Muscle layer of colon (tissue), 2 donors: Measurements from ENCODE around the gene LPP.

ENCODE experiments used
- H3K27ac ChIP-seq: one replicate; pipeline ENCODE4 v1.7.0; 2013; ENCODE audit warnings: low read depth, mild to moderate bottlenecking, low read length, moderate library complexity
- H3K27me3 ChIP-seq, 2 donors: one replicate each; pipeline ENCODE4 v1.7.0; 2013; ENCODE audit warnings: low read length in 2 of 2, mild to moderate bottlenecking in 2 of 2; ENCODE audit not compliant: insufficient read depth in 2 of 2, control insufficient read depth in 1 of 2
- H3K36me3 ChIP-seq: one replicate; pipeline ENCODE4 v1.7.0; 2013; ENCODE audit warnings: mild to moderate bottlenecking, low read length; ENCODE audit not compliant: insufficient read depth
- H3K4me1 ChIP-seq: one replicate; pipeline ENCODE4 v1.7.0; 2013; ENCODE audit warnings: mild to moderate bottlenecking, low read length; ENCODE audit not compliant: insufficient read depth
- H3K4me3 ChIP-seq, 2 donors: one replicate each; pipeline ENCODE4 v1.7.0; 2013; ENCODE audit warnings: low read length in 2 of 2, low read depth in 1 of 2, mild to moderate bottlenecking in 1 of 2, moderate library complexity in 1 of 2
- H3K9ac ChIP-seq: one replicate; pipeline ENCODE4 v1.7.0; 2013; ENCODE audit warnings: low read length
- H3K9me3 ChIP-seq: one replicate; pipeline ENCODE4 v1.7.0; 2013; ENCODE audit warnings: mild to moderate bottlenecking, low read length
- donor health status: abdominal sarcoma.
- donor health status: Adenocarcinoma of cecum.

The LPP gene

GRCh38 chr3:188580659-188581058 lies 426.7 kb downstream of the LPP start:
- Histone ChIP-seq H3K27ac (no peak overlapping the region), H3K4me1 (peaks cover 57% of the 10 kb centered on the region), H3K9me3 (no peaks in the 10 kb centered on the region), H3K27me3 (no peaks in the 10 kb centered on the region), H3K4me3 (no peak overlapping the region), H3K36me3 (no peaks in the 10 kb centered on the region), H3K9ac (no peak overlapping the region)

- H3K36me3 ChIP-seq, result no peaks in the 10 kb centered on the region
- H3K4me1 ChIP-seq, result peaks cover 55% of the 10 kb centered on the region
- H3K4me3 ChIP-seq, result no peak overlapping the region
- H3K9me3 ChIP-seq, result no peaks in the 10 kb centered on the region
- H3K27ac ChIP-seq, result peak overlapping the region; percentile 12
- H3K9ac ChIP-seq, result no peak overlapping the region
- H3K27me3 ChIP-seq, result no peaks in the 10 kb centered on the region
Observed at GRCh38 chr3:188581365-188581764, 427.4 kb downstream of the LPP start.

- H3K9me3 ChIP-seq, result no peaks in the 10 kb centered on the region
- no peaks in the 10 kb centered on the region for H3K27me3 ChIP-seq
- H3K9ac ChIP-seq, result no peak overlapping the region
- H3K4me3 ChIP-seq, result no peak overlapping the region
- H3K36me3 ChIP-seq, result no peaks in the 10 kb centered on the region
- peaks cover 50% of the 10 kb centered on the region for H3K4me1 ChIP-seq
- H3K27ac ChIP-seq, result peak overlapping the region; percentile 12
Observed at GRCh38 chr3:188581792-188582191, 427.8 kb downstream of the LPP start.

- H3K27ac ChIP-seq, result peak overlapping the region; percentile 4
- H3K9ac ChIP-seq, result no peak overlapping the region
- no peak overlapping the region for H3K4me3 ChIP-seq
- H3K27me3 ChIP-seq, result no peaks in the 10 kb centered on the region
- H3K4me1 ChIP-seq, result peaks cover 39% of the 10 kb centered on the region
- H3K9me3 ChIP-seq, result no peaks in the 10 kb centered on the region
- H3K36me3 ChIP-seq, result no peaks in the 10 kb centered on the region
Observed at GRCh38 chr3:188583341-188584161, 429.6 kb downstream of the LPP start.

- Histone ChIP-seq H3K4me3 (no peak overlapping the region), H3K4me1 (peaks cover 33% of the 10 kb centered on the region), H3K27ac (peak overlapping the region; percentile 4), H3K27me3 (no peaks in the 10 kb centered on the region), H3K36me3 (no peaks in the 10 kb centered on the region), H3K9me3 (no peaks in the 10 kb centered on the region), H3K9ac (no peak overlapping the region)
Observed at GRCh38 chr3:188584162-188584529, 430.2 kb downstream of the LPP start.

GRCh38 chr3:188584958-188585689 lies 431.2 kb downstream of the LPP start:
- H3K27ac ChIP-seq, result peak overlapping the region; percentile 28

GRCh38 chr3:188589071-188589470 lies 435.1 kb downstream of the LPP start:
- Histone ChIP-seq H3K9me3 (no peaks in the 10 kb centered on the region), H3K9ac (no peak overlapping the region), H3K27me3 (no peaks in the 10 kb centered on the region), H3K36me3 (no peaks in the 10 kb centered on the region), H3K27ac (no peak overlapping the region), H3K4me1 (peaks cover 15% of the 10 kb centered on the region), H3K4me3 (no peak overlapping the region)

More at GRCh38 chr3:188584958-188585689, 431.2 kb downstream of the LPP start:
- Histone ChIP-seq H3K9ac (no peak overlapping the region), H3K36me3 (no peaks in the 10 kb centered on the region), H3K9me3 (no peaks in the 10 kb centered on the region), H3K27me3 (no peaks in the 10 kb centered on the region), H3K4me1 (peaks cover 32% of the 10 kb centered on the region), H3K4me3 (no peak overlapping the region)

GRCh38 chr3:188589771-188590170 lies 435.8 kb downstream of the LPP start:
- H3K4me3 ChIP-seq, result no peak overlapping the region
- no peak overlapping the region for H3K9ac ChIP-seq
- H3K9me3 ChIP-seq, result no peaks in the 10 kb centered on the region
- no peaks in the 10 kb centered on the region for H3K27me3 ChIP-seq
- H3K27ac ChIP-seq, result no peak overlapping the region
- no peaks in the 10 kb centered on the region for H3K36me3 ChIP-seq
- H3K4me1 ChIP-seq, result peaks cover 19% of the 10 kb centered on the region

- Histone ChIP-seq H3K9me3 (no peaks in the 10 kb centered on the region), H3K9ac (no peak overlapping the region), H3K27ac (no peak overlapping the region), H3K4me1 (peaks cover 25% of the 10 kb centered on the region), H3K4me3 (no peak overlapping the region), H3K27me3 (no peaks in the 10 kb centered on the region), H3K36me3 (no peaks in the 10 kb centered on the region)
Observed at GRCh38 chr3:188590557-188590956, 436.6 kb downstream of the LPP start.

GRCh38 chr3:188594139-188594538 lies 440.2 kb downstream of the LPP start:
- Histone ChIP-seq H3K27ac (peak overlapping the region; percentile 17), H3K4me3 (no peak overlapping the region)

GRCh38 chr3:188595890-188596376 lies 442.0 kb downstream of the LPP start:
- Histone ChIP-seq H3K27me3 (no peaks in the 10 kb centered on the region), H3K4me3 (no peak overlapping the region), H3K27ac (no peak overlapping the region), H3K36me3 (no peaks in the 10 kb centered on the region), H3K9me3 (no peaks in the 10 kb centered on the region), H3K9ac (no peak overlapping the region), H3K4me1 (peaks cover 46% of the 10 kb centered on the region)

More at GRCh38 chr3:188594139-188594538, 440.2 kb downstream of the LPP start:
- Histone ChIP-seq H3K27me3 (no peaks in the 10 kb centered on the region), H3K4me1 (peaks cover 46% of the 10 kb centered on the region), H3K36me3 (no peaks in the 10 kb centered on the region), H3K9me3 (no peaks in the 10 kb centered on the region), H3K9ac (no peak overlapping the region)
